GM12878 (cell line): Measurements from ENCODE around the gene TOMM40L. TPM values are rescaled to one million over a fixed set of nuclear protein-coding genes. Genes with fewer than 3 reads are reported as not detected.

Source experiments
- ATAC-seq: fragments of 200-7000 bp; cut with Tn5 transposase; 3 replicates; pipeline ENCODE4 v1.9.1; 2020; ENCODE audit warnings: mild to moderate bottlenecking, moderate library complexity
- BruUV-seq: library from RNA; stranded (reverse); fragments of 400-500 nt; replicated peaks from 2 replicates; lab custom pipeline; 2021; lab: Mats Ljungman, UMichigan
- CTCF ChIA-PET: fragments of 300-600 bp; sonication (Branson Sonifier 250); formaldehyde crosslinking; extraction: SDS; loops from one replicate; lab custom pipeline; 2021; ENCODE audit warnings: inconsistent platforms; lab: Yijun Ruan, JAX
- POLR2A ChIA-PET: fragments of 350-600 bp; formaldehyde crosslinking; extraction: SDS; loops from one replicate; lab custom pipeline; 2021; ENCODE audit warnings: inconsistent platforms; lab: Charles Lee
- RAD21 ChIA-PET: fragments of 300-600 bp; sonication (Branson Sonifier 250); formaldehyde crosslinking; loops from one replicate; lab custom pipeline; 2023; ENCODE audit warnings: antibody characterized with exemption; ENCODE audit not compliant: unreplicated experiment; lab: Charles Lee
- SMC1A ChIA-PET: fragments of 300-600 bp; sonication (Branson Sonifier 250); formaldehyde crosslinking; loops from one replicate; lab custom pipeline; 2023; ENCODE audit not compliant: unreplicated experiment, uncharacterized antibody; lab: Charles Lee
- DNase-seq: peaks from one replicate; pipeline ENCODE4 v3.0.0-alpha.2; 2011; ENCODE audit warnings: low read depth, low spot score
- FAIRE-seq: peaks from 3 replicates; lab custom pipeline; 2011; peaks lifted over from hg19 to GRCh38; lab: Jason Lieb, UNC
- H2AFZ ChIP-seq: 2 replicates; pipeline ENCODE4 v1.6.0; 2011; ENCODE audit warnings: low read depth, low read length, control low read depth; ENCODE audit not compliant: control insufficient read depth
- H3K27ac ChIP-seq: 2 replicates; pipeline ENCODE4 v1.5.1; 2011; ENCODE audit warnings: control low read depth; ENCODE audit not compliant: control insufficient read depth, insufficient read depth
- H3K27me3 ChIP-seq, 2 experiments: replicated peaks in 1 of 2; 2 replicates each; pipeline versions ENCODE4 v1.6.0 to v1.6.1; 2011; ENCODE audit warnings: low read length in 1 of 2; ENCODE audit not compliant: control insufficient read depth in 2 of 2, insufficient read depth in 2 of 2
- H3K36me3 ChIP-seq, 2 experiments: 2 replicates each; pipeline ENCODE4 v1.5.1; 2011; ENCODE audit warnings: low read length in 1 of 2; ENCODE audit not compliant: control insufficient read depth in 2 of 2, insufficient read depth in 2 of 2
- H3K4me1 ChIP-seq: 2 replicates; pipeline ENCODE4 v1.6.1; 2011; ENCODE audit warnings: mild to moderate bottlenecking, low read length, moderate library complexity, mixed read lengths; ENCODE audit not compliant: control insufficient read depth, insufficient read depth
- H3K4me2 ChIP-seq: 2 replicates; pipeline ENCODE4 v1.6.0; 2011; ENCODE audit warnings: control low read depth; ENCODE audit not compliant: control insufficient read depth, insufficient read depth
- H3K4me3 ChIP-seq: fragments of 200-600 bp; sonication (generic); 2 replicates; pipeline ENCODE4 v1.5.1; 2016
- H3K79me2 ChIP-seq: 2 replicates; pipeline ENCODE4 v1.6.0; 2011; ENCODE audit warnings: low read length; ENCODE audit not compliant: control insufficient read depth, insufficient read depth
- H3K9ac ChIP-seq: 2 replicates; pipeline ENCODE4 v1.8.0; 2011; ENCODE audit warnings: low read length, control low read depth, mixed read lengths; ENCODE audit not compliant: control insufficient read depth, insufficient read depth
- H3K9me3 ChIP-seq: replicated peaks from 3 replicates; pipeline ENCODE4 v1.5.1; 2011; ENCODE audit warnings: mild to moderate bottlenecking, low read length; ENCODE audit not compliant: control insufficient read depth, insufficient read depth
- H4K20me1 ChIP-seq: 2 replicates; pipeline ENCODE4 v1.6.0; 2011; ENCODE audit not compliant: control insufficient read depth, insufficient read depth
- ASH2L ChIP-seq: fragments of 300-600, 200-600 bp; sonication (generic); IDR thresholded peaks from 2 replicates; pipeline ENCODE4 v1.6.1; 2017; ENCODE audit warnings: low read depth, mild to moderate bottlenecking, borderline replicate concordance
- EGR1 ChIP-seq, 2 experiments: IDR thresholded peaks; 1 replicate in 1 of 2; 2 replicates in 1 of 2; pipeline ENCODE4 v1.6.1; 2011 to 2012; ENCODE audit warnings: low read depth in 2 of 2, low read length in 2 of 2, borderline replicate concordance in 1 of 2, mild to moderate bottlenecking in 1 of 2, moderate library complexity in 1 of 2
- FOXK2 ChIP-seq: fragments of 450-650 bp; IDR thresholded peaks from 2 replicates; pipeline ENCODE4 v1.6.1; 2017; ENCODE audit warnings: mild to moderate bottlenecking, moderate library complexity
- HDAC6 ChIP-seq: fragments of 200-600 bp; sonication (generic); IDR thresholded peaks from one replicate; pipeline ENCODE4 v1.8.0; 2017; ENCODE audit warnings: antibody characterized with exemption; ENCODE audit not compliant: unreplicated experiment
- IRF5 ChIP-seq: fragments of 450-650 bp; IDR thresholded peaks from 2 replicates; pipeline ENCODE4 v1.6.1; 2017; ENCODE audit warnings: borderline replicate concordance
- KDM1A ChIP-seq: fragments of 200-600 bp; sonication (generic); IDR thresholded peaks from 2 replicates; pipeline ENCODE4 v1.6.1; 2016; ENCODE audit warnings: borderline replicate concordance
- MYC ChIP-seq: IDR thresholded peaks from 2 replicates; pipeline ENCODE4 v1.6.1; 2011; ENCODE audit warnings: mild to moderate bottlenecking, low read length, moderate library complexity, inconsistent platforms; ENCODE audit not compliant: insufficient read depth, insufficient replicate concordance, insufficient read length, severe bottlenecking
- NRF1 ChIP-seq: conservative IDR thresholded peaks from 2 replicates; pipeline ENCODE4 v1.6.1; 2011; ENCODE audit warnings: mild to moderate bottlenecking, low read depth, low read length, improper control_type of control experiment
- RUNX3 ChIP-seq: IDR thresholded peaks from 2 replicates; pipeline ENCODE4 v1.6.1; 2012; ENCODE audit warnings: low read length, inconsistent platforms
- SMARCA5 ChIP-seq: fragments of 450-650 bp; IDR thresholded peaks from 2 replicates; pipeline ENCODE4 v1.6.1; 2017; ENCODE audit warnings: mild to moderate bottlenecking
- SREBF1 ChIP-seq: IDR thresholded peaks from 2 replicates; pipeline ENCODE4 v1.6.1; 2012; ENCODE audit warnings: mild to moderate bottlenecking, low read length
- STAT1 ChIP-seq: fragments of 450-650 bp; conservative IDR thresholded peaks from 2 replicates; pipeline ENCODE4 v1.6.1; 2014; ENCODE audit warnings: antibody characterized with exemption, mild to moderate bottlenecking
- TARDBP ChIP-seq: IDR thresholded peaks from 2 replicates; pipeline ENCODE4 v1.6.1; 2016; ENCODE audit warnings: borderline replicate concordance
- TCF3 ChIP-seq: IDR thresholded peaks from 2 replicates; pipeline ENCODE4 v1.6.1; 2012; ENCODE audit warnings: low read depth, mild to moderate bottlenecking, low read length, borderline replicate concordance; ENCODE audit not compliant: insufficient read depth
- ZZZ3 ChIP-seq: IDR thresholded peaks from 2 replicates; pipeline ENCODE4 v1.6.1; 2011; ENCODE audit warnings: low read depth; ENCODE audit not compliant: control insufficient read depth, insufficient read length
- WGBS: methylation state at CpG from one replicate; pipeline ENCODE4 v1.1.6; 2016; ENCODE audit warnings: low lambda C conversion rate; ENCODE audit not compliant: insufficient replicate concordance, insufficient coverage; ENCODE audit errors: missing lambda C conversion rate; 5-methylcytosine and 5-hydroxymethylcytosine counted together
- in situ Hi-C: fragments of 300-500 bp; cut with MboI; formaldehyde crosslinking; loops from 9 replicates; pipeline ENCODE4 v1.14.3; 2018; ENCODE audit warnings: mixed read lengths
- intact Hi-C: fragments of 100-400 bp; cut with micrococcal nuclease; formaldehyde crosslinking; loops from one replicate; pipeline ENCODE4 v1.14.2; 2022; ENCODE audit not compliant: unreplicated experiment
- polyA plus RNA-seq, 11 experiments: library from polyadenylated mRNA; depleted of rRNA in 4 of 11; unstranded in 6 of 11; stranded (reverse) in 5 of 11; fragments of >200 nt; fragmentation: Nextera tagmentation in 4 of 11; fragmentation: Illumina TruSeq in 1 of 11; extraction: Ambion mirVana in 4 of 11; extraction: Trizol in 1 of 11; gene quantifications; 1 replicate in 1 of 11; 2 replicates in 10 of 11; pipeline versions ENCODE4 v1.2.1 to v1.2.3, GENCODE V29; 2011 to 2016; ENCODE audit warnings: inconsistent platforms in 2 of 11, missing spikeins in 2 of 11, low read depth in 1 of 11
- total RNA-seq, 4 experiments: library from RNA; depleted of rRNA in 3 of 4; stranded (reverse); fragments of >200 nt in 3 of 4; fragmentation: Illumina TruSeq in 1 of 4; extraction: Trizol in 1 of 4; gene quantifications; 2 replicates each; pipeline versions ENCODE4 v1.2.1 to v1.2.3, GENCODE V29; 2013 to 2021
- TF ChIP-seq, protein P1 (sequence below): fragments of 450-650 bp; IDR thresholded peaks from 2 replicates; pipeline ENCODE4 v1.6.1; 2016; ENCODE audit warnings: mild to moderate bottlenecking
- TF ChIP-seq, protein P2 (sequence below): IDR thresholded peaks from 2 replicates; pipeline ENCODE4 v1.6.1; 2011; ENCODE audit warnings: low read depth, low read length, improper control_type of control experiment, borderline replicate concordance

Gene TOMM40L
- total and polyA plus RNA-seq, 10 of the 15 experiments (the other 5 are each of a cell fraction or from before 2014, with no cell fraction given): 5.9 to 21.6 (median 15.7) TPM

- Histone ChIP-seq H3K4me1 (peaks cover 10% of the 10 kb centered on the region), H3K9me3 (no peaks in the 10 kb centered on the region), H3K27ac (no peak overlapping the region), H3K27me3 (no peaks in the 10 kb centered on the region), H3K9ac (no peak overlapping the region), H3K36me3 (peaks cover 9 to 27% of the 10 kb centered on the region in 2 experiments; a peak in 3 of 4 replicates), H2AFZ (no peak overlapping the region), H3K4me3 (no peak overlapping the region), H3K79me2 (peaks cover 20% of the 10 kb centered on the region), H4K20me1 (no peaks in the 10 kb centered on the region), H3K4me2 (no peak overlapping the region)
- 90% methylated on average over 12 of the region's 12 CpGs for WGBS
- intact Hi-C loops: loop anchor here (5.0 kb wide), 2 partner anchors 86 to 176 kb away; no protein-coding TSS in a partner anchor
- FAIRE-seq (no peak), DNase-seq (no peak), ATAC-seq (no peak)
- RAD21 ChIA-PET: interaction anchor here (1.0 to 6.6 kb wide), 3 partner anchors 19 to 176 kb away, joined by 3 to 72 read pairs (median 5); partner anchors contain the start of gene TOMM40L
- CTCF ChIA-PET: interaction anchor here (0.8 to 13.6 kb wide), 8 partner anchors 12 to 177 kb away, joined by 3 to 385 read pairs (median 10); partner anchors contain the start of genes APOA2, FCER1G, PPOX and TOMM40L
- BruUV-seq: no TSS peak
- SMC1A ChIA-PET: interaction anchor here (0.6 to 8.1 kb wide), 9 partner anchors 11 to 333 kb away, joined by 3 to 66 read pairs (median 8); partner anchors contain the start of gene TOMM40L
- TF ChIP-seq TARDBP (no peak), TCF3 (no peak), HDAC6 (no peak), ASH2L (no peak), IRF5 (no peak), SREBF1 (no peak), FOXK2 (no peak), NRF1 (no peak), KDM1A (no peak), MYC (no peak), STAT1 (no peak), SMARCA5 (no peak), RUNX3 (no peak), EGR1 (IDR thresholded peaks at IDR 0.05; ENCODE audit: borderline replicate concordance in 1 of 2, low read depth in 2 of 2, low read length in 2 of 2) (no peak), ZZZ3 (no peak)
- TF ChIP-seq, protein P1, sequence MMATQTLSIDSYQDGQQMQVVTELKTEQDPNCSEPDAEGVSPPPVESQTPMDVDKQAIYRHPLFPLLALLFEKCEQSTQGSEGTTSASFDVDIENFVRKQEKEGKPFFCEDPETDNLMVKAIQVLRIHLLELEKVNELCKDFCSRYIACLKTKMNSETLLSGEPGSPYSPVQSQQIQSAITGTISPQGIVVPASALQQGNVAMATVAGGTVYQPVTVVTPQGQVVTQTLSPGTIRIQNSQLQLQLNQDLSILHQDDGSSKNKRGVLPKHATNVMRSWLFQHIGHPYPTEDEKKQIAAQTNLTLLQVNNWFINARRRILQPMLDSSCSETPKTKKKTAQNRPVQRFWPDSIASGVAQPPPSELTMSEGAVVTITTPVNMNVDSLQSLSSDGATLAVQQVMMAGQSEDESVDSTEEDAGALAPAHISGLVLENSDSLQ: no peak
- TF ChIP-seq, protein P2, sequence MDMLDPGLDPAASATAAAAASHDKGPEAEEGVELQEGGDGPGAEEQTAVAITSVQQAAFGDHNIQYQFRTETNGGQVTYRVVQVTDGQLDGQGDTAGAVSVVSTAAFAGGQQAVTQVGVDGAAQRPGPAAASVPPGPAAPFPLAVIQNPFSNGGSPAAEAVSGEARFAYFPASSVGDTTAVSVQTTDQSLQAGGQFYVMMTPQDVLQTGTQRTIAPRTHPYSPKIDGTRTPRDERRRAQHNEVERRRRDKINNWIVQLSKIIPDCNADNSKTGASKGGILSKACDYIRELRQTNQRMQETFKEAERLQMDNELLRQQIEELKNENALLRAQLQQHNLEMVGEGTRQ: no peak
- POLR2A ChIA-PET: interaction anchor here (1.0 to 1.6 kb wide), 5 partner anchors 12 to 53 kb away, joined by 3 to 4 read pairs (median 4); partner anchors contain the start of genes PCP4L1, TOMM40L and UFC1
- in situ Hi-C loops: no loop called here
Measured at GRCh38 chr1:161206411-161207140, 19.3 kb upstream of the TOMM40L start.
